GM12878 (cell line): ENCODE measurements around the gene AP1M1. TPM values are rescaled to one million over a fixed set of nuclear protein-coding genes. Genes with fewer than 3 reads are reported as not detected.

Source experiments
- ATF2 ChIP-seq: IDR thresholded peaks from 2 replicates; pipeline ENCODE4 v1.6.1; 2012; ENCODE audit warnings: low read length, inconsistent platforms
- BCL11A ChIP-seq: IDR thresholded peaks from 2 replicates; pipeline ENCODE4 v1.6.1; 2011; ENCODE audit warnings: low read depth, low read length
- CEBPZ ChIP-seq: fragments of 150-350 bp; IDR thresholded peaks from 2 replicates; pipeline ENCODE4 v1.6.1; 2016; ENCODE audit warnings: low read depth, low read length
- CREB1 ChIP-seq: IDR thresholded peaks from 2 replicates; pipeline ENCODE4 v1.6.1; 2012; ENCODE audit warnings: low read depth, mild to moderate bottlenecking, inconsistent platforms
- EZH2 ChIP-seq: IDR thresholded peaks from 2 replicates; pipeline ENCODE4 v1.6.1; 2012; ENCODE audit warnings: low read depth, mild to moderate bottlenecking, control low read depth, inconsistent platforms, low read length, borderline replicate concordance; ENCODE audit not compliant: control insufficient read depth
- HCFC1 ChIP-seq: fragments of 150-350 bp; IDR thresholded peaks from 2 replicates; pipeline ENCODE4 v1.6.1; 2014; ENCODE audit warnings: low read length
- JUNB ChIP-seq: IDR thresholded peaks from 2 replicates; pipeline ENCODE4 v1.6.1; 2016; ENCODE audit warnings: antibody characterized with exemption, mild to moderate bottlenecking
- MYC ChIP-seq: IDR thresholded peaks from 2 replicates; pipeline ENCODE4 v1.6.1; 2011; ENCODE audit warnings: mild to moderate bottlenecking, low read length, moderate library complexity, inconsistent platforms; ENCODE audit not compliant: insufficient read depth, insufficient replicate concordance, insufficient read length, severe bottlenecking
- NR2C1 ChIP-seq: fragments of 450-650 bp; IDR thresholded peaks from 2 replicates; pipeline ENCODE4 v1.6.1; 2017; ENCODE audit warnings: antibody characterized with exemption, mild to moderate bottlenecking, moderate library complexity
- SRF ChIP-seq, 2 experiments: IDR thresholded peaks; 2 replicates each; pipeline ENCODE4 v1.6.1; 2011; ENCODE audit warnings: low read depth in 2 of 2, low read length in 2 of 2, mild to moderate bottlenecking in 1 of 2, moderate library complexity in 1 of 2
- YY1 ChIP-seq: IDR thresholded peaks from 2 replicates; pipeline ENCODE4 v1.6.1; 2011; ENCODE audit warnings: low read depth, mild to moderate bottlenecking, low read length
- ZBTB33 ChIP-seq: fragments of 450-650 bp; IDR thresholded peaks from 2 replicates; pipeline ENCODE4 v1.6.1; 2017; ENCODE audit warnings: mild to moderate bottlenecking
- ZBTB4 ChIP-seq: fragments of 450-650 bp; formaldehyde crosslinking; IDR thresholded peaks from 2 replicates; pipeline ENCODE4 v1.4.0; 2022; ENCODE audit warnings: mild to moderate bottlenecking, moderate library complexity
- ZNF592 ChIP-seq: fragments of 450-650 bp; IDR thresholded peaks from 2 replicates; pipeline ENCODE4 v1.6.1; 2017; ENCODE audit warnings: mild to moderate bottlenecking, moderate library complexity
- polyA plus RNA-seq, 11 experiments: library from polyadenylated mRNA; depleted of rRNA in 4 of 11; unstranded in 6 of 11; stranded (reverse) in 5 of 11; fragments of >200 nt; fragmentation: Nextera tagmentation in 4 of 11; fragmentation: Illumina TruSeq in 1 of 11; extraction: Ambion mirVana in 4 of 11; extraction: Trizol in 1 of 11; gene quantifications; 1 replicate in 1 of 11; 2 replicates in 10 of 11; pipeline versions ENCODE4 v1.2.1 to v1.2.3, GENCODE V29; 2011 to 2016; ENCODE audit warnings: inconsistent platforms in 2 of 11, missing spikeins in 2 of 11, low read depth in 1 of 11
- total RNA-seq, 4 experiments: library from RNA; depleted of rRNA in 3 of 4; stranded (reverse); fragments of >200 nt in 3 of 4; fragmentation: Illumina TruSeq in 1 of 4; extraction: Trizol in 1 of 4; gene quantifications; 2 replicates each; pipeline versions ENCODE4 v1.2.1 to v1.2.3, GENCODE V29; 2013 to 2021

Gene AP1M1
- total and polyA plus RNA-seq, 10 of the 15 experiments (the other 5 are each of a cell fraction or from before 2014, with no cell fraction given): 1.0 to 116 (median 44.7) TPM

- no peak for TF ChIP-seq ZNF592
- TF ChIP-seq YY1: no peak
- no peak for TF ChIP-seq CREB1
- TF ChIP-seq ATF2: no peak
- no peak for TF ChIP-seq BCL11A
- no peak for TF ChIP-seq HCFC1
- TF ChIP-seq MYC: no peak
- no peak for TF ChIP-seq NR2C1
- no peak for TF ChIP-seq ZBTB4 (CRISPR knock-in tag)
- no peak for TF ChIP-seq CEBPZ
- no peak for TF ChIP-seq EZH2
- no peak for TF ChIP-seq JUNB
- TF ChIP-seq SRF (IDR thresholded peaks at IDR 0.05; ENCODE audit: low read depth in 2 of 2, low read length in 2 of 2): no peak
- no peak for TF ChIP-seq ZBTB33
Measured at GRCh38 chr19:16227837-16228636, 30.3 kb downstream of the AP1M1 start (continued).
